Upper lobe of right lung (tissue), 1 donor: ENCODE measurements around the gene PDE2A. TPM values are rescaled to one million over a fixed set of nuclear protein-coding genes. Genes with fewer than 3 reads are reported as not detected.
A peak's percentile ranks its signal among the peaks of the same experiment; 100 is the strongest.

Source experiments
- ATAC-seq: fragments of 200-7000 bp; cut with Tn5 transposase; one replicate; pipeline ENCODE4 v1.9.1; 2020; ENCODE audit warnings: mild to moderate bottlenecking, moderate library complexity
- DNase-seq: peaks from one replicate; pipeline ENCODE4 v3.0.0-alpha.2; 2020
- H3K27ac ChIP-seq: fragments of 200-600 bp; one replicate; pipeline ENCODE4 v1.8.0; 2022
- H3K27me3 ChIP-seq: fragments of 200-600 bp; one replicate; pipeline ENCODE4 v1.8.0; 2022; ENCODE audit warnings: mild to moderate bottlenecking
- H3K36me3 ChIP-seq: fragments of 200-600 bp; one replicate; pipeline ENCODE4 v1.8.0; 2022
- H3K4me1 ChIP-seq: fragments of 200-600 bp; one replicate; pipeline ENCODE4 v1.8.0; 2022
- H3K4me3 ChIP-seq: fragments of 200-600 bp; one replicate; pipeline ENCODE4 v1.8.0; 2022; ENCODE audit warnings: mild to moderate bottlenecking
- H3K9me3 ChIP-seq: fragments of 200-600 bp; one replicate; pipeline ENCODE4 v1.8.0; 2022
- intact Hi-C: fragments of 100-400 bp; cut with DNase I; formaldehyde crosslinking; loops from one replicate; pipeline ENCODE4 v1.11.0; 2022
- total RNA-seq: library from RNA; stranded (reverse); fragmentation: NEBNext Ultra II Directional; extraction: Animal tissue kit (Norgen Biotek cat#: 25700); gene quantifications from one replicate; pipeline ENCODE4 v1.2.1, GENCODE V29; 2021
- TF ChIP-seq, protein P1 (sequence below): fragments of 200-600 bp; IDR thresholded peaks from one replicate; pipeline ENCODE4 v1.8.0; 2022; ENCODE audit warnings: antibody characterized with exemption
- donor health status: DM: no; HTN: yes; CAD: no; lungs with severe emphysema.

Gene PDE2A
- total RNA-seq, 1 donor from 2014 or later = 27.3 TPM

DNA sequence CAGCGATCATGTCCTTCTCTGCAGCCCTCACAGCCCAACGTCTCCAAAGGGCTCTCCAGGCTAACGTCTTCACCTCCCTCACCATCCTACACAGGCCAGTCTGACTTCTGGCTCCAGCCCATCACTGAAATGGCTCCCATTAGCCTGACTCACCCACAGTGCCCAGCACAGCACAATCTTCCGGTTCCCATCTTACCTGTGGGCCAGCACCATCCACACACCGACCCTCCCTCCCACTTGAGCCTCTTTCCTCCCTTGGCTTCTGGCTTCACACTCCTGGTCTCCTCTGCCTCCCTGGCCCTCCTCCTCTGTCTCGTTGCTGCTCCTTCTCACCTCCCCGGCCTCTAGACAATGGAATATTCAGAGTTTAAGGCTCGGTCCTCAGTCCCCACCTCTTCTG lies 51.2 kb downstream of the PDE2A start:
- no peaks in the 10 kb centered on the region for H3K9me3 ChIP-seq
- H3K27ac ChIP-seq = no peak overlapping the region
- H3K36me3 ChIP-seq = no peaks in the 10 kb centered on the region
- H3K4me3 ChIP-seq = no peak overlapping the region
- ATAC-seq (no peak), DNase-seq (no peak)
- intact Hi-C loops = no loop called here
- H3K4me1 ChIP-seq = peaks cover 24% of the 10 kb centered on the region
- no peaks in the 10 kb centered on the region for H3K27me3 ChIP-seq
- TF ChIP-seq, protein P1, sequence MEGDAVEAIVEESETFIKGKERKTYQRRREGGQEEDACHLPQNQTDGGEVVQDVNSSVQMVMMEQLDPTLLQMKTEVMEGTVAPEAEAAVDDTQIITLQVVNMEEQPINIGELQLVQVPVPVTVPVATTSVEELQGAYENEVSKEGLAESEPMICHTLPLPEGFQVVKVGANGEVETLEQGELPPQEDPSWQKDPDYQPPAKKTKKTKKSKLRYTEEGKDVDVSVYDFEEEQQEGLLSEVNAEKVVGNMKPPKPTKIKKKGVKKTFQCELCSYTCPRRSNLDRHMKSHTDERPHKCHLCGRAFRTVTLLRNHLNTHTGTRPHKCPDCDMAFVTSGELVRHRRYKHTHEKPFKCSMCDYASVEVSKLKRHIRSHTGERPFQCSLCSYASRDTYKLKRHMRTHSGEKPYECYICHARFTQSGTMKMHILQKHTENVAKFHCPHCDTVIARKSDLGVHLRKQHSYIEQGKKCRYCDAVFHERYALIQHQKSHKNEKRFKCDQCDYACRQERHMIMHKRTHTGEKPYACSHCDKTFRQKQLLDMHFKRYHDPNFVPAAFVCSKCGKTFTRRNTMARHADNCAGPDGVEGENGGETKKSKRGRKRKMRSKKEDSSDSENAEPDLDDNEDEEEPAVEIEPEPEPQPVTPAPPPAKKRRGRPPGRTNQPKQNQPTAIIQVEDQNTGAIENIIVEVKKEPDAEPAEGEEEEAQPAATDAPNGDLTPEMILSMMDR = no peak

DNA sequence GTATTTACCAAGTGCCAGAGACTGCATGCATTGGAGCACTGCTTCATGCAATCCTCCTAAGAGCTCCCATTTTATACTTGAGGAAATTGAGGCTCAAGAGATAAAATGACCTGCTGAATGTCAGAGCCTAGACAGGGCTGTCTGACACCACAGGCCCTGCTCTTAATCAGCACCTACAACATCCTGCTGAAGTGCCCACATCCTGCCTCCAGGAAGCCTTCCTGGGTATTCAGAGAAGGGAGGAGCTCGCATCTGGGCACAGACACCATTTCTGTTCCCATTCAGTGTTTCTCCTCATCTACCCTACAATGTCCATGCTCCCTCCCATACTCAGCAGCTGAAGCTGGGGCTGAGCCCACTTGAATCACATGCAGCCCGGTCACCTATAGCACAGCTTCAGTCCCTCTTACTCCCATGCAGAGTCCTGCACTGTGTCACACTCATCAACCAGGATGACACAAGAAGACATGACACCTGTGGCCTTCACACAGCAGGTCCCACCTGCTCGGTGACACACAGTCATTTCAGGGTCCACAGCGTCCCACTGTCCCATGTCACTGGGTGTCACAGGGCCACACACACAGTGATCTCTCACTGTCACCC lies 53.1 kb downstream of the PDE2A start:
- no peak overlapping the region for H3K4me3 ChIP-seq

DNA sequence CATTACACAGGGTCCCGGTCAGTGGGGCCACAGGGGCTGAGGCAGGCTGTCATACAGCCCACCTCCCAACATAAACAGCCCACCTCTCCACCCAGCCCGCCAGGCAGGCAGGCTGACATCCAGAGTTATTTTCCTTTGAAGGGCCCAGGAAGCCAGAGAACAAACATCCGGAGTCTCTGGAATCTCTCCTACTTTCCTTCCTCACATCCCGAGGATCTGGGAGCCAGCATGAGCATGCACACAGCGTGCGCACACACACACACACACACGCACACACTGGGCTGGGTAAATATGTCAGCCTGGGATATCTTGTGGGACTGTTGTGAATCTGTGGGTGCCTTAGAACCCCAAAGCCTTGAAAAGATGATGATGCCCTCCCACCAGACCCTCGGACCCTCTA lies 55.4 kb downstream of the PDE2A start:
- H3K27ac ChIP-seq = peak overlapping the region; percentile 65

More for the DNA sequence above, 53.1 kb downstream of the PDE2A start:
- H3K36me3 ChIP-seq = no peaks in the 10 kb centered on the region
- ATAC-seq = no peak
- no peak overlapping the region for H3K27ac ChIP-seq
- peaks cover 26% of the 10 kb centered on the region for H3K4me1 ChIP-seq
- TF ChIP-seq, protein P1 = no peak
- DNase-seq = no peak
- intact Hi-C loops = no loop called here
- H3K9me3 ChIP-seq = no peaks in the 10 kb centered on the region
- H3K27me3 ChIP-seq = no peaks in the 10 kb centered on the region

DNA sequence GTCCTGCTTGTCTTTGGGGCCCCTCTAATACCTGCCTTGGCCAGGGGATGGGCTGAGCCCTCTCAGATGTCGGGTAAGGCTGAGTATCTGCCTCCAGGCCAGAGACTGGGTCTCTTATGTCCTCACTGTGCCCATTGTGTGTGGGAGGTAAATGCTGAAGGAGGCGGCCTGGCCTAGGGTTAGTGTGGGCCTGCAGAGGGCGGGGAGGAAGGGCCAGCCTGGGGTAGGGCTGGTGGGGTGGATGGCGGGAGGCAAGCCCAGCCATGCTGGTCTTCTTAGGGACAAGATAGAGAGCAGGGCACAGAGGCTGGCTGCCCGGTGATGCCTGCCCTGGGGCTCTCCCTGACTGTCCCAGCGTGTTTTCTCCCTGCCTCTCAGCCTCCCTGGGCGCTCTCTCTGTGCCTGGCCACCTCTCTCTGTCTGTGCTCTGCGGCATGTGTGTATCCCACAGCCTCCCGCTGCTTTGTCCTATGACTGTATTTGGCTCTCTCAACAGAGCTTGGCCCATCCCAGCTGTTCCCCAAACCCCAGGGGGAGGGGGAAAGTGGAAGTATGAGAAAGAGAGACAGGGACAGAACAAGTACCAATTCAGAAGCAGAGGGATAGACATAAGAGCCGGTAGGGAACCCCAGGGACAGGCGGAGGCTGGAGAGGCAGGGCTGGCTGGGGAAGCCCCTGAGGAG lies 57.0 kb downstream of the PDE2A start:
- no peak for ATAC-seq
- H3K4me1 ChIP-seq = peaks cover 10% of the 10 kb centered on the region
- no peaks in the 10 kb centered on the region for H3K36me3 ChIP-seq
- H3K9me3 ChIP-seq = no peaks in the 10 kb centered on the region
- peak overlapping the region; percentile 65 for H3K27ac ChIP-seq
- TF ChIP-seq, protein P1 = no peak
- no peaks in the 10 kb centered on the region for H3K27me3 ChIP-seq
- intact Hi-C loops = no loop called here
- H3K4me3 ChIP-seq = no peak overlapping the region
- DNase-seq = no peak

More for the DNA sequence above, 55.4 kb downstream of the PDE2A start:
- no peak overlapping the region for H3K4me3 ChIP-seq
- ATAC-seq (no peak), DNase-seq (no peak)
- no peaks in the 10 kb centered on the region for H3K9me3 ChIP-seq
- TF ChIP-seq, protein P1 = no peak
- H3K27me3 ChIP-seq = no peaks in the 10 kb centered on the region
- H3K36me3 ChIP-seq = no peaks in the 10 kb centered on the region
- peaks cover 10% of the 10 kb centered on the region for H3K4me1 ChIP-seq
- intact Hi-C loops = no loop called here

DNA sequence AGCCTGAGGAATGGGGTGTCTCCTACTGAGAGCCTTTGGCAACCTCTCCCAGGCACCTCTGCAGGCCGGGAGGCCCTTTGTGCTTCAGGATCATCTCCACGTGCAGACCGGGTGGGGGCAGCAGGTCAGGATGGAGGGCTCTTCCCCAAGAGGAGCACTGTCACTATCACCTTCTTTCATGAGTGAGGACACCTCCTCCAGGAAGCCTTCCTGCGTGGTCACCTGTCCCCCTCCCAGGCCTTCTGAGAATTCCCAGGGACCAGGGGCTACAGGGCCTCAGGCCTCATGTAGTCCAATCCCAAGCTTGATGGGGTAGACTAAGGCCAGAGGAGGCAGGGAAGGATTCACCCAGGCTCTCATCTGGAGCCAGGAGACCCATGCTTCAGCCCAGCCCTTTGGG lies 57.6 kb downstream of the PDE2A start:
- peak overlapping the region; percentile 42 for H3K27ac ChIP-seq
- ATAC-seq = no peak
- no peaks in the 10 kb centered on the region for H3K9me3 ChIP-seq
- no peak overlapping the region for H3K4me3 ChIP-seq
- intact Hi-C loops = no loop called here
- no peaks in the 10 kb centered on the region for H3K36me3 ChIP-seq
- H3K4me1 ChIP-seq = peaks cover 10% of the 10 kb centered on the region
- no peak for DNase-seq
- TF ChIP-seq, protein P1 = no peak
- no peaks in the 10 kb centered on the region for H3K27me3 ChIP-seq
